ENCODE measurements around the gene GBP6.

DNA sequence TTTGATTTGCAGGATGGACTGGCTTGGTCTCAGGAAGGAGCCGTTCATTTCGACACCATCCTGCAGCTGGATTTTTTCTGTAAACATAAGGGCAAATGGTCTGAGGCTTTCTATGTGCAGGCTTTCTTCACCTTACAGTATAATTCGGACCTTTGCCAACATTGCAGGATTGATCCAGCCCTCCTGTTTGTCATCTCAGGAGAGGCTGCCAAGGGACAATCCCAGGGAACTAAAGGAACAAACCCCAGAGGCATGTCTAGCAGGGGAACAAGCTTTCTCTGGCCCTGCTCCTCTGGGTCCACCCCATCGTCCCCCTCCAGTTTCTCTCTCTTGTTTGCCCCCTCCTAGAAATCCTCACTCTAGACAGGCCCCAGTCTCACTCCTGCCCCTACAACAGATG is 24.8 kb upstream of the GBP6 start:
- no peak for TF ChIP-seq CTCF (IDR thresholded peaks at IDR 0.05; ENCODE audit: low read depth, low read length, poor library complexity, severe bottlenecking)
- TF ChIP-seq EZH2phosphoT487 (IDR thresholded peaks at IDR 0.05; ENCODE audit: borderline replicate concordance, low read length): no peak
